AG04449 (cell line): ENCODE measurements around the gene FAT1.

Experiments
- CTCF ChIA-PET: fragments of 350-600 bp; formaldehyde crosslinking; extraction: SDS; loops from one replicate; lab custom pipeline; 2021; ENCODE audit warnings: antibody characterized with exemption; lab: Yijun Ruan, JAX
- POLR2A ChIA-PET: fragments of 400-600, 350-600 bp; formaldehyde crosslinking; extraction: SDS; loops from one replicate; lab custom pipeline; 2020; ENCODE audit warnings: antibody characterized with exemption, inconsistent platforms; lab: Yijun Ruan, JAX
- DNase-seq: peaks from one replicate; pipeline ENCODE4 v3.0.0-alpha.2; 2010; ENCODE audit warnings: low read depth, low spot score
- H3K4me3 ChIP-seq: 2 replicates; pipeline ENCODE4 v1.5.1; 2011; ENCODE audit warnings: low read depth, mild to moderate bottlenecking, control low read depth, low read length
- CTCF ChIP-seq: IDR thresholded peaks from one replicate; pipeline ENCODE4 v1.5.1; 2011; ENCODE audit warnings: mild to moderate bottlenecking, moderate library complexity, low read length, control low read depth, inconsistent platforms; ENCODE audit not compliant: insufficient read depth; ENCODE audit errors: missing control alignments

FAT1 gene

GRCh38 chr4:186605261-186605865, 118.3 kb downstream of the FAT1 start:
- no peak for TF ChIP-seq CTCF
- no peak overlapping the region for H3K4me3 ChIP-seq
- DNase-seq: no peak
- POLR2A ChIA-PET: no interaction called here
- CTCF ChIA-PET: interaction anchor here (0.6 to 1.8 kb wide), 3 partner anchors 11 to 16 kb away, joined by 3 to 9 read pairs (median 3); no protein-coding TSS in a partner anchor

GRCh38 chr4:186604124-186604807, 119.4 kb downstream of the FAT1 start:
- ChIA-PET POLR2A (no interaction called here), CTCF (interaction anchor here (0.6 to 1.7 kb wide), 4 partner anchors 12 to 18 kb away, joined by 3 to 9 read pairs (median 4); no protein-coding TSS in a partner anchor)
- no peak overlapping the region for H3K4me3 ChIP-seq
- no peak for DNase-seq
- TF ChIP-seq CTCF: no peak

GRCh38 chr4:186602978-186603377, 120.7 kb downstream of the FAT1 start:
- no peak for TF ChIP-seq CTCF
- POLR2A ChIA-PET: no interaction called here
- CTCF ChIA-PET: interaction anchor here (1.4 kb wide), 1 partner anchor 10 kb away, joined by 4 read pairs; no protein-coding TSS in a partner anchor
- H3K4me3 ChIP-seq: no peak overlapping the region
- DNase-seq: no peak

- H3K4me3 ChIP-seq: no peak overlapping the region
- ChIA-PET CTCF (interaction anchor here (7.2 kb wide), 1 partner anchor 11 kb away, joined by 60 read pairs; no protein-coding TSS in a partner anchor), POLR2A (no interaction called here)
- TF ChIP-seq CTCF: no peak
- DNase-seq: no peak
Observed at GRCh38 chr4:186599483-186599882, 124.2 kb downstream of the FAT1 start.

GRCh38 chr4:186598686-186599085, 125.0 kb downstream of the FAT1 start:
- no peak for TF ChIP-seq CTCF
- H3K4me3 ChIP-seq: no peak overlapping the region
- ChIA-PET POLR2A (no interaction called here), CTCF (interaction anchor here (2.0 to 7.2 kb wide), 2 partner anchors 10 to 13 kb away, joined by 5 to 60 read pairs; no protein-coding TSS in a partner anchor)
- DNase-seq: no peak

GRCh38 chr4:186596850-186597390, 126.7 kb downstream of the FAT1 start:
- no peak overlapping the region for H3K4me3 ChIP-seq
- CTCF ChIA-PET: interaction anchor here (1.0 to 7.2 kb wide), 3 partner anchors 8 to 300 kb away, joined by 3 to 60 read pairs (median 5); no protein-coding TSS in a partner anchor
- DNase-seq: no peak
- no peak for TF ChIP-seq CTCF
- POLR2A ChIA-PET: interaction anchor here (0.6 kb wide), 1 partner anchor 26 kb away, joined by 3 read pairs; no protein-coding TSS in a partner anchor
